B cell (primary cell): ENCODE results near the gene TMEM219. TPM values are rescaled to one million over a fixed set of nuclear protein-coding genes. Genes with fewer than 3 reads are reported as not detected.
"Not testable (repeated sequence)": the region's sequence is repeated elsewhere in the genome, so short reads cannot be mapped to it uniquely, and the experiment has no call there.

ENCODE experiments used
- ATAC-seq: fragments of 200-7000 bp; cut with Tn5 transposase; one replicate; pipeline ENCODE4 v1.10.0; 2021; ENCODE audit warnings: low read depth, mild to moderate bottlenecking, moderate number of reproducible peaks, moderate library complexity
- CTCF ChIA-PET: fragments of 350-600 bp; sonication (Branson Sonifier 250); formaldehyde crosslinking; loops from one replicate; lab custom pipeline; 2021; ENCODE audit warnings: antibody characterized with exemption, inconsistent platforms; lab: Charles Lee
- POLR2A ChIA-PET: fragments of 350-600 bp; sonication (Branson Sonifier 250); formaldehyde crosslinking; loops from one replicate; lab custom pipeline; 2021; ENCODE audit warnings: antibody characterized with exemption; lab: Charles Lee
- DNase-seq: peaks from one replicate; pipeline ENCODE4 v3.0.0; 2013
- H2AFZ ChIP-seq: 2 replicates; pipeline ENCODE4 v1.6.1; 2012; ENCODE audit warnings: mild to moderate bottlenecking, low read depth, low read length; ENCODE audit not compliant: insufficient read depth, poor library complexity, severe bottlenecking
- H3K27ac ChIP-seq, 2 donors: 1 replicate in 1 of 2; 2 replicates in 1 of 2; pipeline ENCODE4 v1.5.1; 2012 to 2013; ENCODE audit warnings: low read length in 2 of 2, mild to moderate bottlenecking in 2 of 2, moderate library complexity in 1 of 2
- H3K27me3 ChIP-seq, 4 experiments: fragments of 200-600 bp in 1 of 4; sonication (generic) in 1 of 4; replicated peaks in 1 of 4; 1 replicate in 2 of 4; 2 replicates in 2 of 4; pipeline versions ENCODE4 v1.6.1 to v1.7.0; 2013 to 2016; ENCODE audit warnings: low read length in 3 of 4, mild to moderate bottlenecking in 2 of 4, mixed read lengths in 1 of 4, moderate library complexity in 1 of 4; ENCODE audit not compliant: insufficient read depth in 4 of 4, control insufficient read depth in 3 of 4; ENCODE audit errors: control extremely low read depth in 1 of 4
- H3K36me3 ChIP-seq, 2 experiments: replicated peaks in 1 of 2; 1 replicate in 1 of 2; 2 replicates in 1 of 2; pipeline versions ENCODE4 v1.6.1 to v1.7.1; 2013; ENCODE audit warnings: low read length in 1 of 2; ENCODE audit not compliant: insufficient read depth in 2 of 2, control insufficient read depth in 1 of 2; ENCODE audit errors: control extremely low read depth in 1 of 2, extremely low read depth in 1 of 2
- H3K4me1 ChIP-seq, 2 donors: fragments of 200-600 bp in 1 of 2; sonication (generic) in 1 of 2; 1 replicate in 1 of 2; 2 replicates in 1 of 2; pipeline versions ENCODE4 v1.5.1 to v1.6.1; 2013 to 2017; ENCODE audit warnings: low read length in 2 of 2; ENCODE audit not compliant: control insufficient read depth in 2 of 2, insufficient read depth in 2 of 2
- H3K4me2 ChIP-seq: replicated peaks from 2 replicates; pipeline ENCODE3; 2012; ENCODE audit warnings: mild to moderate bottlenecking, low read depth, low read length; ENCODE audit not compliant: poor library complexity, severe bottlenecking
- H3K4me3 ChIP-seq, 5 experiments: fragments of 200-600 bp in 1 of 5; sonication (generic) in 1 of 5; 1 replicate in 3 of 5; 2 replicates in 2 of 5; pipeline versions ENCODE4 v1.5.1 to v1.7.0; 2011 to 2016; ENCODE audit warnings: low read length in 4 of 5, mild to moderate bottlenecking in 4 of 5, low read depth in 2 of 5, control low read depth in 1 of 5, moderate library complexity in 1 of 5; ENCODE audit not compliant: insufficient read depth in 1 of 5; ENCODE audit errors: control extremely low read depth in 1 of 5, extremely low read depth in 1 of 5
- H3K79me2 ChIP-seq: fragments of 200-600 bp; sonication (generic); one replicate; pipeline ENCODE4 v1.6.0; 2016; ENCODE audit warnings: low read length; ENCODE audit not compliant: control insufficient read depth, insufficient read depth
- H3K9ac ChIP-seq: fragments of 200-600 bp; sonication (generic); 2 replicates; pipeline ENCODE4 v1.6.1; 2017; ENCODE audit warnings: mild to moderate bottlenecking, low read length, moderate library complexity
- H3K9me3 ChIP-seq, 3 donors: one replicate each; pipeline versions ENCODE4 v1.6.1 to v1.7.1; 2013; ENCODE audit warnings: low read length in 2 of 3; ENCODE audit not compliant: control insufficient read depth in 2 of 3, insufficient read depth in 1 of 3; ENCODE audit errors: control extremely low read depth in 1 of 3
- H4K20me1 ChIP-seq: 2 replicates; pipeline ENCODE4 v1.6.0; 2012; ENCODE audit warnings: mild to moderate bottlenecking, low read length; ENCODE audit not compliant: insufficient read depth, control insufficient read depth, poor library complexity, severe bottlenecking
- H3K27ac Mint-ChIP-seq: one replicate; pipeline ENCODE4 v1.8.0; 2021; ENCODE audit warnings: mixed read lengths
- H3K27me3 Mint-ChIP-seq: one replicate; pipeline ENCODE4 v1.8.0; 2021; ENCODE audit warnings: mixed read lengths
- H3K4me1 Mint-ChIP-seq: one replicate; pipeline ENCODE4 v1.8.0; 2021; ENCODE audit warnings: mixed read lengths
- H3K4me3 Mint-ChIP-seq: one replicate; pipeline ENCODE4 v1.8.0; 2021; ENCODE audit warnings: mixed read lengths
- H3K9me3 Mint-ChIP-seq: one replicate; pipeline ENCODE4 v1.8.0; 2022; ENCODE audit warnings: mixed read lengths; ENCODE audit not compliant: insufficient read depth
- CTCF ChIP-seq: fragments of 200-600 bp; IDR thresholded peaks from one replicate; pipeline ENCODE4 v1.8.0; 2022; ENCODE audit warnings: antibody characterized with exemption, mild to moderate bottlenecking
- EZH2 ChIP-seq: IDR thresholded peaks from 2 replicates; pipeline ENCODE4 v1.6.1; 2012; ENCODE audit warnings: borderline replicate concordance, low read depth, mild to moderate bottlenecking, moderate library complexity, low read length; ENCODE audit not compliant: insufficient read depth, poor library complexity, severe bottlenecking
- WGBS: methylation state at CpG from one replicate; pipeline ENCODE4 v1.1.5; 2013; ENCODE audit warnings: missing lambda C conversion rate; ENCODE audit not compliant: insufficient coverage; 5-methylcytosine and 5-hydroxymethylcytosine counted together
- intact Hi-C: fragments of 100-400 bp; cut with micrococcal nuclease; formaldehyde crosslinking; loops from one replicate; pipeline ENCODE4 v1.10.0; 2022
- polyA plus RNA-seq: library from polyadenylated mRNA; depleted of rRNA; stranded (reverse); fragments of >200 nt; gene quantifications from 2 replicates; pipeline ENCODE4 v1.2.3, GENCODE V29; 2012
- total RNA-seq, 2 donors: library from RNA; stranded (reverse); fragments of 120-200 nt in 1 of 2; gene quantifications; 1 replicate in 1 of 2; 2 replicates in 1 of 2; pipeline versions ENCODE4 v1.2.3 to v1.2.4, GENCODE V29; 2013 to 2022

Gene TMEM219
- total and polyA plus RNA-seq, 2 donors (not counting 1 experiment from before 2014, with no cell fraction given), result 66.6 to 103 TPM

- DNase-seq (no peak), ATAC-seq (no peak)
- intact Hi-C loops, result loop anchor here (2.0 to 10.0 kb wide), 4 partner anchors 78 to 332 kb away; no protein-coding TSS in a partner anchor
- H3K4me1 Mint-ChIP-seq, result peaks cover 25% of the 10 kb centered on the region
- no peak for TF ChIP-seq EZH2
- TF ChIP-seq CTCF, result no peak
- peak overlapping the region in 1 of 2 donors; percentile 84 for H3K27ac ChIP-seq
- no peaks in the 10 kb centered on the region for H3K9me3 ChIP-seq
- no peaks in the 10 kb centered on the region for H3K27me3 Mint-ChIP-seq
- H3K27me3 ChIP-seq, result no peaks in the 10 kb centered on the region
- H3K9me3 Mint-ChIP-seq, result no peaks in the 10 kb centered on the region
- peak overlapping the region; percentile 96 for H2AFZ ChIP-seq
- POLR2A ChIA-PET, result interaction anchor here (0.6 to 1.7 kb wide), 5 partner anchors 44 to 164 kb away, joined by 3 to 7 read pairs (median 3); partner anchors contain the start of genes TAOK2 and TBX6
- H3K27ac Mint-ChIP-seq, result peak overlapping the region; percentile 96
- H3K4me2 ChIP-seq, result peak overlapping the region; percentile 89
- H3K36me3 ChIP-seq, result peaks cover 0 to 7% of the 10 kb centered on the region in 2 experiments
- peaks cover 14 to 21% of the 10 kb centered on the region in 2 donors for H3K4me1 ChIP-seq
- H3K4me3 ChIP-seq, result peak overlapping the region in 2 of 5 experiments; percentile 84 to 95
- H3K9ac ChIP-seq, result peak overlapping the region; percentile 90
- H3K79me2 ChIP-seq, result peaks cover 29% of the 10 kb centered on the region
- peak overlapping the region; percentile 91 for H3K4me3 Mint-ChIP-seq
- CTCF ChIA-PET, result interaction anchor here (1.2 to 2.0 kb wide), 6 partner anchors 34 to 227 kb away, joined by 3 to 9 read pairs (median 5); partner anchors contain the start of genes CDIPT, TAOK2 and TMEM219
- whole genome bisulfite sequencing, result 90% methylated on average over 10 of the region's 12 CpGs
- peaks cover 23% of the 10 kb centered on the region for H4K20me1 ChIP-seq
Measured at GRCh38 chr16:29927070-29927905, 34.6 kb upstream of the TMEM219 start.

DNA sequence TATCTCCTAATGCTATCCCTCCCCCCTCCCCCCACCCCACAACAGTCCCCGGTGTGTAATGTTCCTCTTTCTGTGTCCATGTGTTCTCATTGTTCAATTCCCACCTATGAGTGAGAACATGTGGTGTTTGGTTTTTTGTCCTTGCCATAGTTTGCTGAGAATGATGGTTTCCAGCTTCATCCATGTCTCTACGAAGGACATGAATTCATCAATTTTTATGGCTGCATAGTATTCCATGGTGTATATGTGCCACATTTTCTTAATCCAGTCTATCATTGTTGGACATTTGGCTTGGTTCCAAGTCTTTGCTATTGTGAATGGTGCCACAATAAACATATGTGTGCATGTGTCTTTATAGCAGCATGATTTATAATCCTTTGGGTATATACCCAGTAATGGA lies 30.1 kb upstream of the TMEM219 start:
- DNase-seq, H3K4me3 ChIP-seq, H3K27ac Mint-ChIP-seq, H2AFZ ChIP-seq, H3K9me3 Mint-ChIP-seq, H3K4me3 Mint-ChIP-seq, CTCF ChIA-PET, intact Hi-C loops, H3K4me2 ChIP-seq, H3K36me3 ChIP-seq, ATAC-seq, H3K79me2 ChIP-seq, H3K4me1 Mint-ChIP-seq, H3K4me1 ChIP-seq, H3K27ac ChIP-seq, H3K9ac ChIP-seq, POLR2A ChIA-PET, H3K27me3 ChIP-seq, H4K20me1 ChIP-seq, H3K9me3 ChIP-seq: not testable (repeated sequence)
- H3K27me3 Mint-ChIP-seq, result peaks cover 17% of the 10 kb centered on the region
- WGBS, result no CpG with 5 or more reads among the region's 2 CpGs
